Activated naive CD4-positive, alpha-beta T cell treated with Interleukin-2 at 50 U/mL for 16 hours (primary cell): ENCODE results near the gene REEP1.
"Not testable (repeated sequence)": the region's sequence is repeated elsewhere in the genome, so short reads cannot be mapped to it uniquely, and the experiment has no call there.

ENCODE experiments used
- DNase-seq: peaks from one replicate; pipeline ENCODE4 v3.0.0-alpha.2; 2020

Gene REEP1

GRCh38 chr2:86241611-86242010 lies 95.8 kb downstream of the REEP1 start:
- no peak for DNase-seq

GRCh38 chr2:86240251-86240650 lies 97.2 kb downstream of the REEP1 start:
- DNase-seq: no peak

- DNase-seq: no peak
These were observed 97.7 kb downstream of the REEP1 start for GRCh38 chr2:86239745-86240144.

- no peak for DNase-seq
These were observed 98.1 kb downstream of the REEP1 start for GRCh38 chr2:86239326-86239725.

GRCh38 chr2:86238354-86238753 lies 99.1 kb downstream of the REEP1 start:
- DNase-seq: peak; percentile 43

GRCh38 chr2:86237172-86237571 lies 100.3 kb downstream of the REEP1 start:
- DNase-seq: no peak

- no peak for DNase-seq
These were observed 102.0 kb downstream of the REEP1 start for GRCh38 chr2:86235196-86235980.

GRCh38 chr2:86234563-86235131 lies 102.8 kb downstream of the REEP1 start:
- no peak for DNase-seq

GRCh38 chr2:86233436-86233835 lies 104.0 kb downstream of the REEP1 start:
- no peak for DNase-seq

GRCh38 chr2:86232910-86233309 lies 104.5 kb downstream of the REEP1 start:
- no peak for DNase-seq

- no peak for DNase-seq
These were observed 105.0 kb downstream of the REEP1 start for GRCh38 chr2:86232373-86232784.

GRCh38 chr2:86231680-86232372 lies 105.6 kb downstream of the REEP1 start:
- no peak for DNase-seq

GRCh38 chr2:86230961-86231360 lies 106.5 kb downstream of the REEP1 start:
- no peak for DNase-seq

GRCh38 chr2:86229221-86229620 lies 108.2 kb downstream of the REEP1 start:
- no peak for DNase-seq

- DNase-seq: not testable (repeated sequence)
These were observed 108.9 kb downstream of the REEP1 start for GRCh38 chr2:86228574-86228973.

GRCh38 chr2:86227685-86228084 lies 109.7 kb downstream of the REEP1 start:
- DNase-seq: no peak

GRCh38 chr2:86226636-86227520 lies 110.5 kb downstream of the REEP1 start:
- DNase-seq: no peak

- DNase-seq: no peak
These were observed 111.4 kb downstream of the REEP1 start for GRCh38 chr2:86226070-86226469.

- peak; percentile 36 for DNase-seq
These were observed 111.8 kb downstream of the REEP1 start for GRCh38 chr2:86225581-86225980.

- no peak for DNase-seq
These were observed 112.6 kb downstream of the REEP1 start for GRCh38 chr2:86224645-86225355.

- DNase-seq: no peak
These were observed 113.4 kb downstream of the REEP1 start for GRCh38 chr2:86223927-86224560.
